Measurements from ENCODE around the gene CAMK2B.

The CAMK2B gene

DNA sequence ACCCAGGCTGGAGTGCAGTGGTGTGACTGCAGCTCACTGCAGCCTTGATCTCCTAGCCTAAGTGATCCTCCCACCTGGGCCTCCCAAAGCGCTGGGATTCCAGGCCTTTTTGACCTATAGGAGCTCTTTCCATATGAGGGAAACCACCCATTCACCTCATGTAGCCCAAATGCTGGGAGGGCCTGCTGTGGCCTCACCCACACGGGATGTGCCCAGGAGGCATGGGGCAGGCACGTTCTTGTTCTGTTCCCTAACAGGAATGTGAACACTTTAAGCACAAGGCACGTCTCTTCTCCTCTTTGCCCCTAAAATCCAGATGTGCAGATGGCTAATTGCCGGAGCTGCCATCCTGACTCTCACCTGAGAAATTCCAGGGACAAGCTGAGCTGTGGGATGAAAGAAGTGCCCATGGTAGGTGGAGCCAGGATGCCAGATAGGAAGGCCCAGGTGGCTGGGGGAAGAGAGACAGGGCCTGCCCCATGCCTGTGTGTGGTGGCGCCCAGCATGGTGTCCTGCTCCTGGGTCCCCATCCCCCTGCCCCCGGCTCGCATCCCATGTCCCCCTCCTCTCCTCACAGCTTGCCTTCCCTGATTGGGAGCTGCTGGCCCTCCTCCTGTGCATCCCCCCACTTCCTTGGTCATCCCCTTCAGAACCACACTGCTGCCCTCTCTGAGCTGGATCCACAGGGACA lies 17.3 kb downstream of the CAMK2B start:
- peak; percentile 22 for DNase-seq (ENCODE audit: low spot score)
- no peak for TF ChIP-seq CTCF (IDR thresholded peaks at IDR 0.05; ENCODE audit: extremely low read depth, insufficient read depth, missing control alignments)
- in situ Hi-C loops (cut with MboI; ENCODE audit: low pct_unique_long_range_greater_than_20kb, low sequenced_read_pairs, unreplicated experiment): no loop called here

GRCh38 chr7:44307301-44307900 lies 18.0 kb downstream of the CAMK2B start:
- in situ Hi-C loops (cut with MboI; ENCODE audit: low pct_unique_long_range_greater_than_20kb, low sequenced_read_pairs, unreplicated experiment): no loop called here
- peak; percentile 54 for DNase-seq (ENCODE audit: low spot score)
- peak; percentile 43 for TF ChIP-seq CTCF (IDR thresholded peaks at IDR 0.05; ENCODE audit: extremely low read depth, insufficient read depth, missing control alignments)

DNA sequence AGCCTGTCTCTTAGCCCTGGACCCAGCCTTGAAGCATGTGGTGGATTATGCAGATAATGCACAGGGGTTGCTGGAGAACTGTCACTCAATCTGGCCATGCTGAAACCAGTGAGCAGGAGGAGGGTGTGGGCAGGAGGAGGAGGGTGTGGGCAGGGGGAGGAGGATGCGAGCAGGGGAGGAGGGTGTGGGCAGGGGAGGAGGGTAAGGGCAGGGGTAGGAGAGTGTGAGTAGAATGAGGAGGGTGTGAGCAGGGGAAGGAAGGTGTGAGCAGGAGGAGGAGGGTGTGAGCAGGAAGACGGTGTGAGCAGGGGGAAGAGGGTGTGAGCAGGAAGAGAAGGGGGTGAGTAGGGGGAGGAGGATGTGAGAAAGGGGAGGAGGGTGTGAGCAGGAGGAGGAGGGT lies 18.8 kb downstream of the CAMK2B start:
- peak; percentile 34 for DNase-seq (ENCODE audit: low spot score)
- TF ChIP-seq CTCF (IDR thresholded peaks at IDR 0.05; ENCODE audit: extremely low read depth, insufficient read depth, missing control alignments): no peak
- in situ Hi-C loops (cut with MboI; ENCODE audit: low pct_unique_long_range_greater_than_20kb, low sequenced_read_pairs, unreplicated experiment): no loop called here

GRCh38 chr7:44305564-44306507 lies 19.6 kb downstream of the CAMK2B start:
- peak; percentile 31 for DNase-seq (ENCODE audit: low spot score)
- in situ Hi-C loops (cut with MboI; ENCODE audit: low pct_unique_long_range_greater_than_20kb, low sequenced_read_pairs, unreplicated experiment): no loop called here

DNA sequence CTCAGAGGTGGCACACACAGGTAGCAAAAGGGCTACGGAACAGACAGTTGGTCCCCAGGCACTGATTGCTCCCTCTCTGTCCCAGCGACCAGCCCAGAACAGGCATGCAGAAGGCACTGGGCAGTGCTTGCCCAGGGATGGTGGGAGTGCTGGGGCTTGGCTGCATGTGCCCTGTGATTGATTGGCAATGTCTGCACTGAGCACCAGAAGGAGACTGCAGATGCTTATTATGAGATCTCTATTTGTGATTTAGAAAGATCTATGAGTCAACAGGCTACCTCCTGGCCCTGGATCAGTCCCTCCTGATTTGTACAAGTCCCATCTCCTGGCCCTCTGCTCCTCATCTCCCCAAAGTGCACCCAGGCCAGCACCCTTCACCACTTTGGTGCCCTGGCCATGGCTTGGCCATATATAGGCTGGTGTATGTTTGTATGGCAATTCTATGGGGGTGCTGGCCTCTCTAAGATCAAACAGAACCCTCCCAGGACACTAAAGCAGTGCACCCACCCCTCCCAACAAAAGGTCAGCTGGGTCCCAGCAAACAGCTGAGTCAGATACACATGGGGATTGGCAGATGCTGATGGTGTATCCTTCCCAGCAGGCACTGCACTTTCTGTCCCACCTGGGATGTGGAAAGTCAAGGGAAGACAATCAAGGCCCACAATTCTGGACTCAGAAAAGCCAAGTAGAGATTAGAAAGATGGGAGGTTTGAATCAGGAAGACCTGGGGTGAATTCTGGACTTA lies 30.9 kb downstream of the CAMK2B start:
- no peak for TF ChIP-seq CTCF (IDR thresholded peaks at IDR 0.05; ENCODE audit: extremely low read depth, insufficient read depth, missing control alignments)
- in situ Hi-C loops (cut with MboI; ENCODE audit: low pct_unique_long_range_greater_than_20kb, low sequenced_read_pairs, unreplicated experiment): no loop called here
- DNase-seq (ENCODE audit: low spot score): no peak

More at GRCh38 chr7:44305564-44306507, 19.6 kb downstream of the CAMK2B start:
- no peak for TF ChIP-seq CTCF (IDR thresholded peaks at IDR 0.05; ENCODE audit: extremely low read depth, insufficient read depth, missing control alignments)

Data from GM13977 (cell line).